Measurements from ENCODE around the gene CEND1.

- TF ChIP-seq POLR2AphosphoS5 (IDR thresholded peaks at IDR 0.05; ENCODE audit: low read depth, low read length) (no peak), SIN3A (IDR thresholded peaks at IDR 0.05; ENCODE audit: borderline replicate concordance, insufficient read depth, low read length) (no peak)
These were observed 23.6 kb downstream of the CEND1 start for GRCh38 chr11:766106-766935.

All from PFSK-1 (cell line).